ENCODE data around the gene IDNK. TPM values are rescaled to one million over a fixed set of nuclear protein-coding genes. Genes with fewer than 3 reads are reported as not detected.

Gene IDNK
- total RNA-seq: 5.3 and 10.9 TPM in 2 replicates

GRCh38 chr9:83622939-83623678 lies at the start of gene IDNK:
TSS of gene IDNK (plus strand) at chr9:83623143. CDS start at chr9:83623172, 29 bp downstream.

Other genes with a start within 250 kb of the IDNK start
- 12.1 and 18.2 TPM in 2 replicates for gene FRMD3, start 84.7 kb upstream of the IDNK start, total RNA-seq
- gene UBQLN1, start 84.8 kb downstream of the IDNK start, total RNA-seq: 105 and 107 TPM in 2 replicates
- 1.00 and 1.3 TPM in 2 replicates for gene GKAP1, start 194.6 kb downstream of the IDNK start, total RNA-seq